ENCODE data around the gene TNFSF8.

DNA sequence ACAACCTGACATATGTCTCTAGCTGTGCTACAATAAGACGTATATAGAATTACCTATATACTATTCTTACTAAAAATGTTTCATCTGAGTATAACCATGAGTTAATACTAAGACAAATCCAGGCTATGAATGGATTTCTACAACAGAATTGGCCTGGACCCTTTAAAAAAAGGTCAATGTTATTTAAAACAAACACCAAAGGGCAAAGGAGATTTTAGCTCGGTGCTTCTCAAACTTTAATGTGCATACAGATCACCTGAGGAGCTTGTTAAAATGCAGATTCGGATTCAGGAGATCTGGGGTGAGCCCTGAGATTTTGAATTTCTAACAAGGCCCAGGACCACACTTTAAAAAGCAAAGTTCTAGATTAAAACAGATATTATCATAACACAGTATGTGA lies 6.5 kb downstream of the TNFSF8 start:
- TF ChIP-seq ZFP30 (CRISPR knock-in tag; IDR thresholded peaks at IDR 0.05; ENCODE audit: borderline replicate concordance): no peak
- TF ChIP-seq MYC (IDR thresholded peaks at IDR 0.05; ENCODE audit: low read depth, low read length): no peak
- no peak for TF ChIP-seq MYC (CRISPR knock-in tag; IDR thresholded peaks at IDR 0.05; ENCODE audit: borderline replicate concordance, low read depth)
- TF ChIP-seq FOXK1 (CRISPR knock-in tag; IDR thresholded peaks at IDR 0.05; ENCODE audit: borderline replicate concordance): no peak
- TF ChIP-seq MYBL2 (IDR thresholded peaks at IDR 0.05; ENCODE audit: low read depth): no peak
- TF ChIP-seq MYBL2 (CRISPR knock-in tag; IDR thresholded peaks at IDR 0.05; ENCODE audit: borderline replicate concordance): no peak
- no peak for TF ChIP-seq ZNF766 (CRISPR knock-in tag; conservative IDR thresholded peaks at IDR 0.05)
- TF ChIP-seq, protein P1, sequence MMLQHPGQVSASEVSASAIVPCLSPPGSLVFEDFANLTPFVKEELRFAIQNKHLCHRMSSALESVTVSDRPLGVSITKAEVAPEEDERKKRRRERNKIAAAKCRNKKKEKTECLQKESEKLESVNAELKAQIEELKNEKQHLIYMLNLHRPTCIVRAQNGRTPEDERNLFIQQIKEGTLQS (IDR thresholded peaks at IDR 0.05): no peak
- TF ChIP-seq, protein P1 (CRISPR knock-in tag; conservative IDR thresholded peaks at IDR 0.05): no peak
- TF ChIP-seq POLR2A (conservative IDR thresholded peaks at IDR 0.05): no peak
- TF ChIP-seq ZNF431 (CRISPR knock-in tag; IDR thresholded peaks at IDR 0.05): no peak
- TF ChIP-seq SREBF2 (CRISPR knock-in tag; IDR thresholded peaks at IDR 0.05): no peak
- TF ChIP-seq, protein P2, sequence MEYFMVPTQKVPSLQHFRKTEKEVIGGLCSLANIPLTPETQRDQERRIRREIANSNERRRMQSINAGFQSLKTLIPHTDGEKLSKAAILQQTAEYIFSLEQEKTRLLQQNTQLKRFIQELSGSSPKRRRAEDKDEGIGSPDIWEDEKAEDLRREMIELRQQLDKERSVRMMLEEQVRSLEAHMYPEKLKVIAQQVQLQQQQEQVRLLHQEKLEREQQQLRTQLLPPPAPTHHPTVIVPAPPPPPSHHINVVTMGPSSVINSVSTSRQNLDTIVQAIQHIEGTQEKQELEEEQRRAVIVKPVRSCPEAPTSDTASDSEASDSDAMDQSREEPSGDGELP (CRISPR knock-in tag; IDR thresholded peaks at IDR 0.05; ENCODE audit: borderline replicate concordance): no peak
